Left lung (tissue), 10 donors: ENCODE results near the gene DHX9. TPM values are rescaled to one million over a fixed set of nuclear protein-coding genes. Genes with fewer than 3 reads are reported as not detected.

Source experiments
- ATAC-seq: fragments of 200-7000 bp; cut with Tn5 transposase; one replicate; pipeline ENCODE4 v1.9.1; 2020; ENCODE audit warnings: moderate library complexity
- DNase-seq, 4 donors: peaks; one replicate each; pipeline ENCODE4 v3.0.0-alpha.2; 2013 to 2020
- H3K27ac ChIP-seq, 2 donors: fragments of 200-600 bp; sonication (generic) in 1 of 2; one replicate each; pipeline versions ENCODE4 v1.5.0 to v1.8.0; 2020 to 2021
- H3K27me3 ChIP-seq, 2 donors: fragments of 200-600 bp; sonication (generic) in 1 of 2; one replicate each; pipeline versions ENCODE4 v1.5.0 to v1.8.0; 2020 to 2021
- H3K36me3 ChIP-seq, 2 donors: fragments of 200-600 bp; sonication (generic) in 1 of 2; one replicate each; pipeline versions ENCODE4 v1.5.0 to v1.8.0; 2020 to 2021
- H3K4me1 ChIP-seq, 2 donors: fragments of 200-600 bp; one replicate each; pipeline ENCODE4 v1.8.0; 2021
- H3K4me3 ChIP-seq, 2 donors: fragments of 200-600 bp; sonication (generic) in 1 of 2; one replicate each; pipeline versions ENCODE4 v1.5.0 to v1.8.0; 2020 to 2021; ENCODE audit warnings: mild to moderate bottlenecking in 1 of 2
- H3K9me3 ChIP-seq, 2 donors: fragments of 200-600 bp; sonication (generic) in 1 of 2; one replicate each; pipeline versions ENCODE4 v1.5.0 to v1.8.0; 2020 to 2021
- CTCF ChIP-seq, 2 donors: fragments of 200-600 bp; sonication (generic) in 1 of 2; IDR thresholded peaks; one replicate each; pipeline versions ENCODE4 v1.5.0 to v1.8.0; 2021; ENCODE audit warnings: antibody characterized with exemption in 2 of 2
- intact Hi-C, 2 donors: fragments of 100-400 bp; cut with DNase I; formaldehyde crosslinking; loops; one replicate each; pipeline versions ENCODE4 v1.11.2 to v1.14.2; 2022
- polyA plus RNA-seq, 6 donors: library from polyadenylated mRNA; unstranded; fragments of 120-200 nt; gene quantifications; one replicate each; pipeline ENCODE4 v1.2.1, GENCODE V29; 2013; ENCODE audit not compliant: insufficient read length in 6 of 6
- total RNA-seq, 2 donors: library from RNA; stranded (reverse); fragmentation: NEBNext Ultra II Directional; extraction: Animal tissue kit (Norgen Biotek cat#: 25700); gene quantifications; one replicate each; pipeline ENCODE4 v1.2.1, GENCODE V29; 2021
- donor health status: DM: no; HTN: yes; CAD: no.
- donor health status: DM: no; HTN: no; CAD: no.

The DHX9 gene
- total and polyA plus RNA-seq, 8 donors = 109 to 269 (median 242) TPM

GRCh38 chr1:182925661-182926060 lies 86.5 kb downstream of the DHX9 start:
- Histone ChIP-seq H3K9me3 (no peaks in the 10 kb centered on the region), H3K27me3 (no peaks in the 10 kb centered on the region), H3K36me3 (no peaks in the 10 kb centered on the region), H3K4me3 (no peak overlapping the region), H3K27ac (no peak overlapping the region), H3K4me1 (no peaks in the 10 kb centered on the region)
- ATAC-seq (no peak), DNase-seq (no peak)
- no peak for TF ChIP-seq CTCF (IDR thresholded peaks at IDR 0.05)
- intact Hi-C loops = no loop called here

GRCh38 chr1:182927693-182928433 lies 88.7 kb downstream of the DHX9 start:
- DNase-seq (no peak), ATAC-seq (no peak)
- intact Hi-C loops = no loop called here
- Histone ChIP-seq H3K27me3 (no peaks in the 10 kb centered on the region), H3K4me3 (no peak overlapping the region), H3K27ac (no peak overlapping the region), H3K36me3 (no peaks in the 10 kb centered on the region), H3K9me3 (peaks cover 0 to 2% of the 10 kb centered on the region in 2 donors), H3K4me1 (no peaks in the 10 kb centered on the region)
- no peak for TF ChIP-seq CTCF (IDR thresholded peaks at IDR 0.05)

- intact Hi-C loops = no loop called here
- ATAC-seq (no peak), DNase-seq (no peak)
- Histone ChIP-seq H3K4me1 (no peaks in the 10 kb centered on the region), H3K9me3 (peaks cover 0 to 12% of the 10 kb centered on the region in 2 donors), H3K36me3 (no peaks in the 10 kb centered on the region), H3K4me3 (no peak overlapping the region), H3K27ac (no peak overlapping the region), H3K27me3 (no peaks in the 10 kb centered on the region)
- TF ChIP-seq CTCF (IDR thresholded peaks at IDR 0.05) = no peak
These were observed 91.8 kb downstream of the DHX9 start for GRCh38 chr1:182930985-182931384.

GRCh38 chr1:182935716-182936115 lies 96.6 kb downstream of the DHX9 start:
- ATAC-seq = no peak
- H3K9me3 ChIP-seq = peaks cover 0 to 12% of the 10 kb centered on the region in 2 donors
- DNase-seq = no peak
- no peak for TF ChIP-seq CTCF (IDR thresholded peaks at IDR 0.05)
- no peaks in the 10 kb centered on the region for H3K36me3 ChIP-seq
- intact Hi-C loops = no loop called here
- no peak overlapping the region for H3K27ac ChIP-seq
- no peak overlapping the region for H3K4me3 ChIP-seq
- peaks cover 4 to 15% of the 10 kb centered on the region in 2 donors for H3K27me3 ChIP-seq
- no peaks in the 10 kb centered on the region for H3K4me1 ChIP-seq

Other genes with a start within 250 kb of the DHX9 start
- gene RGS16, start 235.0 kb upstream of the DHX9 start, total RNA-seq = 10 to 100 TPM; 10.1 to 11.0 TPM
- 1 to 10 TPM; 3.5 to 7.3 (median 5.0) TPM for gene RGS16, start 235.0 kb upstream of the DHX9 start, polyA plus RNA-seq
- under 1 TPM in 1 of 2 donors, not detected in 1; 0.05 TPM for gene RGS8, start 154.8 kb upstream of the DHX9 start, total RNA-seq
- gene RGS8, start 154.8 kb upstream of the DHX9 start, polyA plus RNA-seq = not detected
- gene NPL, start 49.6 kb upstream of the DHX9 start, total RNA-seq = 10 to 100 TPM; 35.2 to 73.5 TPM
- 10 to 100 TPM in 1 of 6 donors, 1 to 10 TPM in 5; 6.4 to 10.9 (median 7.6) TPM for gene NPL, start 49.6 kb upstream of the DHX9 start, polyA plus RNA-seq
- not detected for gene SHCBP1L, start 113.8 kb downstream of the DHX9 start, total RNA-seq
- under 1 TPM; 0.27 to 0.86 (median 0.58) TPM for gene SHCBP1L, start 113.8 kb downstream of the DHX9 start, polyA plus RNA-seq
- 100 to 1,000 TPM; 144 to 213 TPM for gene LAMC1, start 184.1 kb downstream of the DHX9 start, total RNA-seq
- 100 to 1,000 TPM; 313 to 357 (median 332) TPM for gene LAMC1, start 184.1 kb downstream of the DHX9 start, polyA plus RNA-seq